ENCODE data around the gene SLC43A3.
A peak's percentile ranks its signal among the peaks of the same experiment; 100 is the strongest.
"Not testable (repeated sequence)": the region's sequence is repeated elsewhere in the genome, so short reads cannot be mapped to it uniquely, and the experiment has no call there.

Gene SLC43A3

GRCh38 chr11:57377107-57377506 is 49.8 kb downstream of the SLC43A3 start:
- no peak for DNase-seq

- DNase-seq = no peak
These were observed 50.5 kb downstream of the SLC43A3 start for GRCh38 chr11:57376095-57377090.

GRCh38 chr11:57375490-57375889 is 51.4 kb downstream of the SLC43A3 start:
- DNase-seq = no peak

- no peak for DNase-seq
These were observed 52.0 kb downstream of the SLC43A3 start for GRCh38 chr11:57374966-57375365.

- DNase-seq = no peak
These were observed 53.8 kb downstream of the SLC43A3 start for GRCh38 chr11:57373146-57373545.

GRCh38 chr11:57370941-57371340 is 56.0 kb downstream of the SLC43A3 start:
- DNase-seq = no peak

GRCh38 chr11:57370251-57370650 is 56.7 kb downstream of the SLC43A3 start:
- no peak for DNase-seq

- DNase-seq = no peak
These were observed 58.1 kb downstream of the SLC43A3 start for GRCh38 chr11:57368845-57369232.

- no peak for DNase-seq
These were observed 58.6 kb downstream of the SLC43A3 start for GRCh38 chr11:57368106-57368844.

- DNase-seq = no peak
These were observed 61.9 kb downstream of the SLC43A3 start for GRCh38 chr11:57364851-57365660.

- no peak for DNase-seq
These were observed 63.5 kb downstream of the SLC43A3 start for GRCh38 chr11:57363131-57364080.

- no peak for DNase-seq
These were observed 65.0 kb downstream of the SLC43A3 start for GRCh38 chr11:57361926-57362325.

- DNase-seq = not testable (repeated sequence)
These were observed 65.5 kb downstream of the SLC43A3 start for GRCh38 chr11:57361420-57361819.

GRCh38 chr11:57360991-57361390 is 65.9 kb downstream of the SLC43A3 start:
- DNase-seq = no peak

- no peak for DNase-seq
These were observed 66.8 kb downstream of the SLC43A3 start for GRCh38 chr11:57359896-57360690.

GRCh38 chr11:57359396-57359795 is 67.5 kb downstream of the SLC43A3 start:
- DNase-seq = no peak

GRCh38 chr11:57358991-57359390 is 67.9 kb downstream of the SLC43A3 start:
- DNase-seq = no peak

- no peak for DNase-seq
These were observed 68.4 kb downstream of the SLC43A3 start for GRCh38 chr11:57358543-57358961.

- DNase-seq = peak; percentile 8
These were observed 69.1 kb downstream of the SLC43A3 start for GRCh38 chr11:57357856-57358255.

GRCh38 chr11:57357310-57357709 is 69.6 kb downstream of the SLC43A3 start:
- DNase-seq = no peak

Data from fibroblast of skin of scalp (primary cell).